AG09319 (cell line): ENCODE measurements around the gene ADAMTS17.

Experiments used
- DNase-seq: peaks from one replicate; pipeline ENCODE4 v3.0.0-alpha.2; 2010; ENCODE audit warnings: low read depth; ENCODE audit errors: extremely low read depth
- TF ChIP-seq, protein P1 (sequence below): IDR thresholded peaks from 2 replicates; pipeline ENCODE4 v1.5.1; 2011; ENCODE audit warnings: low read depth, mild to moderate bottlenecking, inconsistent platforms, low read length, moderate library complexity

The ADAMTS17 gene

GRCh38 chr15:100008258-100008657 lies 333.5 kb downstream of the ADAMTS17 start:
- TF ChIP-seq, protein P1, sequence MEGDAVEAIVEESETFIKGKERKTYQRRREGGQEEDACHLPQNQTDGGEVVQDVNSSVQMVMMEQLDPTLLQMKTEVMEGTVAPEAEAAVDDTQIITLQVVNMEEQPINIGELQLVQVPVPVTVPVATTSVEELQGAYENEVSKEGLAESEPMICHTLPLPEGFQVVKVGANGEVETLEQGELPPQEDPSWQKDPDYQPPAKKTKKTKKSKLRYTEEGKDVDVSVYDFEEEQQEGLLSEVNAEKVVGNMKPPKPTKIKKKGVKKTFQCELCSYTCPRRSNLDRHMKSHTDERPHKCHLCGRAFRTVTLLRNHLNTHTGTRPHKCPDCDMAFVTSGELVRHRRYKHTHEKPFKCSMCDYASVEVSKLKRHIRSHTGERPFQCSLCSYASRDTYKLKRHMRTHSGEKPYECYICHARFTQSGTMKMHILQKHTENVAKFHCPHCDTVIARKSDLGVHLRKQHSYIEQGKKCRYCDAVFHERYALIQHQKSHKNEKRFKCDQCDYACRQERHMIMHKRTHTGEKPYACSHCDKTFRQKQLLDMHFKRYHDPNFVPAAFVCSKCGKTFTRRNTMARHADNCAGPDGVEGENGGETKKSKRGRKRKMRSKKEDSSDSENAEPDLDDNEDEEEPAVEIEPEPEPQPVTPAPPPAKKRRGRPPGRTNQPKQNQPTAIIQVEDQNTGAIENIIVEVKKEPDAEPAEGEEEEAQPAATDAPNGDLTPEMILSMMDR = no peak
- DNase-seq = no peak

DNA sequence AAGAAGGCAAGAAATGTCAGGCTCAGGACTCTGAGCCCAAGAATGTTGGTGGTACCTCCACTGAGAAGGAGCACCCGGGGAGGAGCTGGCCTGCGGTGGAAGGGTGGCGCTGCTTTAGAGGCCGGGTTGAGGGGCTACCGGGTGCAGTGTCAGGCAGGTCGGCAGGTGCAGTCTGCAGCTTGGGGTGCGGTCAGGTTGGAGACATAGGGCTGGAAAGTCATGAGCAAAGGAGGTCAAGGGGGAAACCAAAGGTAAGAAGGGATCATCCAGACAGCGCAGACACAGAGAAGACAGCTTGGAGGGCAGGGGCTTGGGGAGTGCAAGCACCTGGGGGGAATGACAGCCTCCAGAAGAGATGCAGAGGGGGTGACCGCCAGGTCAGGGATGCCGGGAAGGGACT lies 334.2 kb downstream of the ADAMTS17 start:
- TF ChIP-seq, protein P1 = no peak
- DNase-seq = no peak

- TF ChIP-seq, protein P1 = no peak
- no peak for DNase-seq
Observed at GRCh38 chr15:100005715-100006114, 336.1 kb downstream of the ADAMTS17 start.

GRCh38 chr15:100005013-100005412 lies 336.8 kb downstream of the ADAMTS17 start:
- TF ChIP-seq, protein P1 = no peak
- no peak for DNase-seq

DNA sequence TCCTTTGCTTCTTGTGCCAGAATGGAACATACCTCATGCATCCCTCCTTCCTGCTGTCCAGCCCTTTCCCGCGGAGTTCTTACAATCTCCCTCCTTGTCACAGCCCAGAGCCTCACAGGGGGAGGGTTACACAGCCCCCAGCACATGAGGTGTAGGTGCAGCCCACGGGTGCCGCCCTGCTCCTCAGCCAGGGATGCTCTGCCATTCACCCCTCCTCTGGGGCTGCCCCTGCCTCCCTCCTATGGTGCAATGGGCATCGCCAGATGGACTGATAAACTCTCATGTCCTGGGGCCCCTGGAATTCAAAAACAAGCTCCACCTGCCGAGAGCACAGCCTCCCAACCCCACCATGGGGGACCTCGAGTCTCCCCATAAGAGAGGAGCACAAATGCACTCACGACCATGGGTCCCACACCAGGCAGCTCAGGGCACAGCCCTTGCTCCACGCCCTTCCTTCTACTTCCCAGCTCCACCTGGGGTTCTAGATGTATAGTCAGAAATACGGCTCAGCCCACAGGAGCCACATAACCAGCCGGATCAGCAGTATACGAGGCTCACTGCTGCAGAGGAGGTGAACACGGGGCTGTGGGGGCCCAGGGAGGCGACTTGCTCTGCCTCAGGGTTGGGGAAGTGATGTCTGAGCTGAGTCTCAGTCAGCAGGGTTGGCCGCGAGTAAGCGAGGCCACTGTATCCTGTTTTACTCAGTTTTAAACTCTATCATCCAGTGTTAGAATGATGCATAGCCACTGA lies 338.8 kb downstream of the ADAMTS17 start:
- TF ChIP-seq, protein P1 = no peak
- DNase-seq = no peak

DNA sequence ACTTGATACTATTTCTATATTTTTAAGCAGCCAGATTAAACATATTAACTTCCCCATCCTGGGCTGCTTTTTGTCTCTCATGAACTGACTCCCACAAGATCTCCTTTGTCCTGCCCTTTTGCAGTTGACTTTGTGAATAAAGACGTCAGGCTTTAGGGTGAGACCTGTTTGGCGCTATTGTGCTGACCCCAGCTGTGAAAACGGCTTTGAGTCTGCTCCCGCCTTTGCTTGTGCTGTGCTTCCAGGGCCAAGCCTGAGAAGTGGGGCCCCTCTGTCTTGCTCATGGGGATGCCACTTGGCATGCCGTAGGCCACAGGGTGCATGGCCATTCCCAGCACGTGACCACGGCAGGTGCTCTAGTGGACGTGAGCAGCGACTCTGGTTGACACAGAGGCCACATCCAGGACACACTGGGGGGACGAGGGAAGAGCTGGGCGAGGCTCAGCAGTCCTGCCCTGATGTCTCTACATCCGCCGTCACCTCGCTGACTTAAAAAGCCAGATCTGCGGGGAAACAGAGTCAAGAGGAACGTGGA lies 339.6 kb downstream of the ADAMTS17 start:
- TF ChIP-seq, protein P1 = no peak
- DNase-seq = no peak

- TF ChIP-seq, protein P1 = no peak
- DNase-seq = no peak
Observed at GRCh38 chr15:100001405-100001804, 340.4 kb downstream of the ADAMTS17 start.
